GM19328 (cell line): ENCODE results near the gene ABCB9.

Experiments
- ATAC-seq: cut with Tn5 transposase; IDR thresholded peaks from one replicate; pipeline ENCODE4 v1.9.1; 2021; ENCODE audit warnings: mild to moderate bottlenecking, moderate library complexity; ENCODE audit not compliant: unreplicated experiment

Gene ABCB9

GRCh38 chr12:122995503-122996187, 29.4 kb upstream of the ABCB9 start:
- ATAC-seq = no peak

- no peak for ATAC-seq
Measured at GRCh38 chr12:122994781-122995502, 28.7 kb upstream of the ABCB9 start.

GRCh38 chr12:122994140-122994675, 27.9 kb upstream of the ABCB9 start:
- no peak for ATAC-seq

- no peak for ATAC-seq
Measured at GRCh38 chr12:122992386-122992785, 26.1 kb upstream of the ABCB9 start.

- ATAC-seq = no peak
Measured at GRCh38 chr12:122991623-122992275, 25.5 kb upstream of the ABCB9 start.

GRCh38 chr12:122990961-122991622, 24.8 kb upstream of the ABCB9 start:
- no peak for ATAC-seq

GRCh38 chr12:122990561-122990960, 24.3 kb upstream of the ABCB9 start:
- no peak for ATAC-seq

GRCh38 chr12:122989874-122990419, 23.7 kb upstream of the ABCB9 start:
- no peak for ATAC-seq

GRCh38 chr12:122989225-122989839, 23.1 kb upstream of the ABCB9 start:
- ATAC-seq = no peak

GRCh38 chr12:122988612-122989212, 22.4 kb upstream of the ABCB9 start:
- ATAC-seq = no peak

GRCh38 chr12:122988036-122988435, 21.8 kb upstream of the ABCB9 start:
- ATAC-seq = no peak

GRCh38 chr12:122987086-122987951, 21.1 kb upstream of the ABCB9 start:
- ATAC-seq = no peak

GRCh38 chr12:122986258-122986871, 20.1 kb upstream of the ABCB9 start:
- ATAC-seq = no peak

GRCh38 chr12:122985338-122986257, 19.3 kb upstream of the ABCB9 start:
- ATAC-seq = no peak

GRCh38 chr12:122984612-122985337, 18.5 kb upstream of the ABCB9 start:
- no peak for ATAC-seq

GRCh38 chr12:122983789-122984515, 17.7 kb upstream of the ABCB9 start:
- ATAC-seq = no peak
